ENCODE data around the gene ADGRG3.

GRCh38 chr16:57734308-57734924, 66.3 kb downstream of the ADGRG3 start:
- TF ChIP-seq, protein P1, sequence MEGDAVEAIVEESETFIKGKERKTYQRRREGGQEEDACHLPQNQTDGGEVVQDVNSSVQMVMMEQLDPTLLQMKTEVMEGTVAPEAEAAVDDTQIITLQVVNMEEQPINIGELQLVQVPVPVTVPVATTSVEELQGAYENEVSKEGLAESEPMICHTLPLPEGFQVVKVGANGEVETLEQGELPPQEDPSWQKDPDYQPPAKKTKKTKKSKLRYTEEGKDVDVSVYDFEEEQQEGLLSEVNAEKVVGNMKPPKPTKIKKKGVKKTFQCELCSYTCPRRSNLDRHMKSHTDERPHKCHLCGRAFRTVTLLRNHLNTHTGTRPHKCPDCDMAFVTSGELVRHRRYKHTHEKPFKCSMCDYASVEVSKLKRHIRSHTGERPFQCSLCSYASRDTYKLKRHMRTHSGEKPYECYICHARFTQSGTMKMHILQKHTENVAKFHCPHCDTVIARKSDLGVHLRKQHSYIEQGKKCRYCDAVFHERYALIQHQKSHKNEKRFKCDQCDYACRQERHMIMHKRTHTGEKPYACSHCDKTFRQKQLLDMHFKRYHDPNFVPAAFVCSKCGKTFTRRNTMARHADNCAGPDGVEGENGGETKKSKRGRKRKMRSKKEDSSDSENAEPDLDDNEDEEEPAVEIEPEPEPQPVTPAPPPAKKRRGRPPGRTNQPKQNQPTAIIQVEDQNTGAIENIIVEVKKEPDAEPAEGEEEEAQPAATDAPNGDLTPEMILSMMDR (IDR thresholded peaks at IDR 0.05 in 4 of 5, conservative IDR thresholded peaks at IDR 0.05 in 1 of 5) = no peak
- TF ChIP-seq POLR2A (IDR thresholded peaks at IDR 0.05) = no peak

Data from gastrocnemius medialis (tissue), 4 donors.